Mesenchymal stem cell (in vitro differentiated cells and primary cell): ENCODE data around the gene UFD1.
A peak's percentile ranks its signal among the peaks of the same experiment; 100 is the strongest.

ENCODE experiments used
- DNase-seq: peaks from one replicate; pipeline ENCODE4 v3.0.0-alpha.2; 2013
- H2AFZ ChIP-seq: one replicate; pipeline ENCODE4 v1.6.1; 2013; ENCODE audit warnings: low read depth, mild to moderate bottlenecking, control low read depth, inconsistent platforms, low read length, moderate library complexity
- H2AK5ac ChIP-seq: 2 replicates; pipeline ENCODE4 v1.6.1; 2013; ENCODE audit warnings: low read length, moderate library complexity, mild to moderate bottlenecking, inconsistent platforms; ENCODE audit not compliant: severe bottlenecking
- H2BK120ac ChIP-seq: one replicate; pipeline ENCODE4 v1.6.1; 2013; ENCODE audit warnings: low read depth, mild to moderate bottlenecking, inconsistent platforms, low read length, moderate library complexity
- H2BK12ac ChIP-seq, 2 experiments: one replicate each; pipeline ENCODE4 v1.6.1; 2013; ENCODE audit warnings: inconsistent platforms in 2 of 2, low read length in 2 of 2, mild to moderate bottlenecking in 2 of 2, moderate library complexity in 2 of 2, control low read depth in 1 of 2
- H2BK15ac ChIP-seq: one replicate; pipeline ENCODE4 v1.6.1; 2013; ENCODE audit warnings: mild to moderate bottlenecking, low read depth, inconsistent platforms; ENCODE audit not compliant: poor library complexity, severe bottlenecking
- H2BK5ac ChIP-seq: 2 replicates; pipeline ENCODE4 v1.6.1; 2013; ENCODE audit warnings: low read depth, mild to moderate bottlenecking, low read length, control low read depth, inconsistent platforms; ENCODE audit not compliant: poor library complexity, severe bottlenecking
- H3K14ac ChIP-seq, 2 experiments: one replicate each; pipeline ENCODE4 v1.6.1; 2013; ENCODE audit warnings: inconsistent platforms in 2 of 2, low read length in 2 of 2, control low read depth in 1 of 2, mild to moderate bottlenecking in 1 of 2, moderate library complexity in 1 of 2
- H3K18ac ChIP-seq, 2 experiments: one replicate each; pipeline ENCODE4 v1.6.1; 2013; ENCODE audit warnings: inconsistent platforms in 2 of 2, low read length in 2 of 2, control low read depth in 1 of 2, low read depth in 1 of 2, mild to moderate bottlenecking in 1 of 2
- H3K23ac ChIP-seq, 2 experiments: one replicate each; pipeline ENCODE4 v1.6.1; 2013; ENCODE audit warnings: inconsistent platforms in 2 of 2, low read length in 2 of 2, mild to moderate bottlenecking in 2 of 2, moderate library complexity in 2 of 2, control low read depth in 1 of 2
- H3K27ac ChIP-seq: 2 replicates; pipeline ENCODE4 v1.5.1; 2013; ENCODE audit warnings: mild to moderate bottlenecking, moderate library complexity, low read length, control low read depth, inconsistent platforms; ENCODE audit not compliant: poor library complexity, severe bottlenecking
- H3K27me3 ChIP-seq, 2 experiments: 2 replicates each; pipeline versions ENCODE4 v1.6.1 to v1.7.0; 2013; ENCODE audit warnings: low read length in 2 of 2, mild to moderate bottlenecking in 2 of 2, moderate library complexity in 2 of 2, control low read depth in 1 of 2, inconsistent platforms in 1 of 2; ENCODE audit not compliant: control insufficient read depth in 1 of 2, insufficient read depth in 1 of 2
- H3K36me3 ChIP-seq, 2 experiments: 2 replicates each; pipeline versions ENCODE4 v1.6.1 to v1.7.0; 2013; ENCODE audit warnings: low read length in 2 of 2, control low read depth in 1 of 2, inconsistent platforms in 1 of 2, low read depth in 1 of 2, mild to moderate bottlenecking in 1 of 2; ENCODE audit not compliant: insufficient read depth in 2 of 2, control insufficient read depth in 1 of 2
- H3K4ac ChIP-seq, 2 experiments: one replicate each; pipeline ENCODE4 v1.6.1; 2013; ENCODE audit warnings: inconsistent platforms in 2 of 2, low read length in 2 of 2, mild to moderate bottlenecking in 2 of 2, moderate library complexity in 2 of 2, control low read depth in 1 of 2, low read depth in 1 of 2
- H3K4me1 ChIP-seq: 2 replicates; pipeline ENCODE4 v1.6.1; 2013; ENCODE audit warnings: low read depth, low read length, control low read depth; ENCODE audit not compliant: control insufficient read depth, insufficient read depth
- H3K4me2 ChIP-seq: 2 replicates; pipeline ENCODE4 v1.6.1; 2013; ENCODE audit warnings: low read length, mild to moderate bottlenecking, inconsistent platforms; ENCODE audit not compliant: poor library complexity, severe bottlenecking
- H3K4me3 ChIP-seq, 2 experiments: 2 replicates each; pipeline versions ENCODE4 v1.5.1 to v1.7.0; 2013; ENCODE audit warnings: low read length in 2 of 2, mild to moderate bottlenecking in 2 of 2, control low read depth in 1 of 2, low read depth in 1 of 2; ENCODE audit not compliant: insufficient read depth in 1 of 2
- H3K79me1 ChIP-seq: replicated peaks from 2 replicates; pipeline ENCODE4 v1.6.1; 2013; ENCODE audit warnings: mild to moderate bottlenecking, control low read depth, low read length, inconsistent platforms; ENCODE audit not compliant: poor library complexity, severe bottlenecking
- H3K9ac ChIP-seq: 2 replicates; pipeline ENCODE4 v1.7.0; 2013; ENCODE audit warnings: mild to moderate bottlenecking, low read length, moderate library complexity
- H3K9me3 ChIP-seq: 2 replicates; pipeline ENCODE4 v1.7.0; 2013; ENCODE audit warnings: mild to moderate bottlenecking, low read length; ENCODE audit not compliant: control insufficient read depth
- H4K8ac ChIP-seq: one replicate; pipeline ENCODE4 v1.6.1; 2013; ENCODE audit warnings: inconsistent platforms, mild to moderate bottlenecking, low read length, moderate library complexity
- H4K91ac ChIP-seq: one replicate; pipeline ENCODE4 v1.6.1; 2013; ENCODE audit warnings: mild to moderate bottlenecking, low read length, inconsistent platforms
- WGBS: methylation state at CpG from one replicate; pipeline ENCODE4 v1.1.7; 2013; ENCODE audit warnings: mixed read lengths; 5-methylcytosine and 5-hydroxymethylcytosine counted together

UFD1 gene

DNA sequence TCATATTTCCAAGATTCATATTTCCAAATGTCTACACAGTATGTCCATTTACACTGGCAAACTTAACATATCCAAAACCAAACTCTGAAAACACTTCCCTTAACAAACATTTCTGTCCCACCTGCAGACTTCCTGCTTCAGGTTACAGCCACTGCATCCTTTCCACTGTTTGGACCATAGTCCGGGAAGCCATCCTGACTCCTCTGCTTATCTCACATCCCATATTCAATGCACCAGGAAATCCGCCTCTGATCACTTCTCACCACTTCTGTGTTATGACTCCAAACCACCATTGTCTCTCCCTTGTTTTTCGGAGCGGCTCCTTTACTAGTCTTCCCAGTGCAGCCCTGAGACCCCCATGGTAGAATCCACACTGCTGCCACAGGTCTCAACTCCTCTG, 77.5 kb downstream of the UFD1 start:
- Histone ChIP-seq H3K18ac (no peak overlapping the region), H2AFZ (peak overlapping the region; percentile 1), H3K9me3 (no peaks in the 10 kb centered on the region), H3K9ac (no peak overlapping the region), H2BK15ac (no peak overlapping the region), H3K36me3 (peaks cover 44 to 79% of the 10 kb centered on the region in 2 experiments), H2BK12ac (no peak overlapping the region), H3K4me1 (no peaks in the 10 kb centered on the region), H3K4me3 (no peak overlapping the region), H3K23ac (no peak overlapping the region), H4K91ac (no peak overlapping the region), H3K4me2 (no peak overlapping the region), H3K79me1 (peaks cover 23% of the 10 kb centered on the region), H2AK5ac (no peak overlapping the region), H3K4ac (no peak overlapping the region), H3K14ac (no peak overlapping the region), H2BK120ac (no peak overlapping the region), H2BK5ac (no peak overlapping the region), H3K27ac (no peak overlapping the region), H3K27me3 (no peaks in the 10 kb centered on the region), H4K8ac (no peak overlapping the region)
- DNase-seq: no peak
- WGBS: 98% methylated on average over 4 of the region's 4 CpGs

DNA sequence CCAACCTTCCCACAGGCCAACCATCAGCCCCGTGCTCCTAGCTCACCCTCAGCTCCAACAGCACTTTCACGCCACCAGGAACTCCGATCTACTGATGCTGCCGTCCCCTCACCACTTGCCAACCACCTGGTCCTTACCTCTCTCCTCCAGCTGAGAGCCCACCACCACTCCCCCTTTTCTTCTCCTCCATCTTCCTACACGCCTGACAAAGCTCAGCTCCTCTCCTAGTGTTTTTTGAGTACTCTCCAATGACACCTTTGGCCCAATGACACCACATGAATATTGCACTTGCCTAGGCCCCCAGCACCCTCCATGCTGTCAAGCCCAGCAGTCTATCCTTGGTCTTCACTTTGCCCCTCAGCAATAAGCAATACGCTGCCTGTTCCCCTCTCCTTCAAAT, 78.1 kb downstream of the UFD1 start:
- no peak overlapping the region for H4K8ac ChIP-seq
- no peak overlapping the region for H2BK120ac ChIP-seq
- H2BK15ac ChIP-seq: no peak overlapping the region
- H3K9me3 ChIP-seq: no peaks in the 10 kb centered on the region
- no peak overlapping the region for H3K23ac ChIP-seq
- no peak overlapping the region for H3K14ac ChIP-seq
- H3K9ac ChIP-seq: no peak overlapping the region
- H2BK5ac ChIP-seq: no peak overlapping the region
- H2AK5ac ChIP-seq: no peak overlapping the region
- no peak overlapping the region for H3K18ac ChIP-seq
- no peak for DNase-seq
- no peak overlapping the region for H3K4me3 ChIP-seq
- no peak overlapping the region for H4K91ac ChIP-seq
- H2AFZ ChIP-seq: no peak overlapping the region
- H3K27ac ChIP-seq: no peak overlapping the region
- H3K79me1 ChIP-seq: peaks cover 20% of the 10 kb centered on the region
- H3K4me2 ChIP-seq: no peak overlapping the region
- no peak overlapping the region for H3K4ac ChIP-seq
- H3K4me1 ChIP-seq: no peaks in the 10 kb centered on the region
- no peak overlapping the region for H2BK12ac ChIP-seq
- H3K27me3 ChIP-seq: no peaks in the 10 kb centered on the region
- WGBS: 98% methylated on average over 6 of the region's 6 CpGs
- H3K36me3 ChIP-seq: peaks cover 47 to 78% of the 10 kb centered on the region in 2 experiments
